ENCODE measurements around the gene LPIN2.
A peak's percentile ranks its signal among the peaks of the same experiment; 100 is the strongest.
"Not testable (repeated sequence)": the region's sequence is repeated elsewhere in the genome, so short reads cannot be mapped to it uniquely, and the experiment has no call there.

LPIN2 gene

GRCh38 chr18:3010086-3010485 is 2.9 kb downstream of the LPIN2 start:
- no peak for DNase-seq (ENCODE audit: low read depth in 2 of 2, low spot score in 1 of 2)

- no peak for DNase-seq (ENCODE audit: low read depth in 2 of 2, low spot score in 1 of 2)
These were observed 4.4 kb downstream of the LPIN2 start for GRCh38 chr18:3008541-3008940.

DNA sequence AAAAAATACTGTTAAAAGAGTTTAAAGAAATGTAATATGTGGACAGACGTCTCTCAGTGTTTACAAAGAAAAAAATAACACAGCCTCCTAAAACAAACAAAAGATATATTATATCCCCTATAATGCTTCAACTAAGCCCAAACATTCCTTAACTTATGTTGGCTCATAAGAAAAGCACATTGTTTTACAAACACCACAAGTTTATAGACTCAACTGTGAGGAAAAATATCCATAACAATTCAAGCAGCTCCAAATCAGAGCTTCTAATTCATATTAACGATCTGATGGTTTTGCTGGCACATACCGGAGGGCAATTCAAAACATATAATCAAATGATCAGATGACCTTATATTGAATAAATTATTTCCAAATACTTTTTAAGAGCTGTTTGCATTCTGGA is 5.5 kb downstream of the LPIN2 start:
- DNase-seq (ENCODE audit: low read depth in 2 of 2, low spot score in 1 of 2): no peak

DNA sequence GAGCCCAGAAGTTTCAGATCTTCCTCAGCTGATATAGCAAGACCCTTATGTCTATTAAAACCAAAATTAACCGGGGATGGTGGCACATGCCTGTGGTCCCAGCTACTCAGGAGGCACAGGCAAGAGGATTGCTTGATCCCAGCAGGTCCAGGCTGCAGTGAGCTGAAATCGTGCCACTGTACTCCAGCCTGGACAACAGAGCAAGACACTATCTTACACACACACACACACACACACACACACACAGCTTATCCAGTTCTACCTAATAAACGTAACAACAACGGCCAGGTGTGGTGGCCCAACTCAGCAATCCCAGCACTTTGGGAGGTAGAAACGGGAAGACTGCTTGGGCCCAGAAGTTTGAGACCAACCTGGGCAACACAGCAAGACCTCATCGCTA is 7.5 kb downstream of the LPIN2 start:
- DNase-seq (ENCODE audit: low read depth in 2 of 2, low spot score in 1 of 2): no peak

GRCh38 chr18:3003766-3004165 is 9.2 kb downstream of the LPIN2 start:
- not testable (repeated sequence) for DNase-seq (ENCODE audit: low read depth in 2 of 2, low spot score in 1 of 2)

DNA sequence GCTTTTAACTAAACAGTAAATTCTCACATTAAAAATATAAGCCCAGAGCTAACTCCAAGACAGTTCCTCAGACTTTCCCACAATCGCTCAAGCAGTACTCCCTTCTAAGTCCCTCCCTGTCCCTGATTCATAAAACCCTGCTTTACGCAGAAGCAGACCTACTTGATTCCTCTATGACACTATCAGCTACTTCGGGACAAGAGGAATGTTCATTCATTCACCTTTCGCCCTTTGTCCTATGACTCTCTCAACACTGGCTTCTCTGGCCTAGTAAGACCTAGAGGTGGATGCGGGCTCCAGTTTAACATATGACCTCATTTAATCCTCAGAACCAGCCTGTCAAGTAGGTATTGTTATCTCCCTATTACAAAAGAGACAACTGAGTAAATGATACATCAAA is 10.2 kb downstream of the LPIN2 start:
- no peak for DNase-seq (ENCODE audit: low read depth in 2 of 2, low spot score in 1 of 2)

DNA sequence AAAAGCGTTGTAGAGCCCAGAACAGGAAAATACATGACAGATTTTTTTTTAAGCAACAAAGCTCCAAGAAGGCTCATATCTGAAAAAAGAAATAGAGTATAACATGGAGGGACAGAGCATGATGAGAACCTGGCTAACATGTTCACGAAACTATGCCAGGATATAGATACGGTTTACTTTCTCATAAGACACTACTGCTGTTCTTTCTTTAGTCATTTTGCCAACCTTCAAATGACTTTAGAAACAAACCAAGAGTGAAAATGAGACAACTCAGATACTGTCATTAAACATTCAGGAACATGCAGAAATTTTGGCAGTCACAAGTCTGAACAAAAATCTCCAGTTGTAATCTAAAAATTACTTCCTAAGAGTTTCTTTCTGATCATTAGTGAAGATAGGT is 14.3 kb downstream of the LPIN2 start:
- DNase-seq (ENCODE audit: low read depth in 2 of 2, low spot score in 1 of 2): no peak

- DNase-seq (ENCODE audit: low read depth in 2 of 2, low spot score in 1 of 2): no peak
These were observed 14.9 kb downstream of the LPIN2 start for GRCh38 chr18:2997846-2998564.

DNA sequence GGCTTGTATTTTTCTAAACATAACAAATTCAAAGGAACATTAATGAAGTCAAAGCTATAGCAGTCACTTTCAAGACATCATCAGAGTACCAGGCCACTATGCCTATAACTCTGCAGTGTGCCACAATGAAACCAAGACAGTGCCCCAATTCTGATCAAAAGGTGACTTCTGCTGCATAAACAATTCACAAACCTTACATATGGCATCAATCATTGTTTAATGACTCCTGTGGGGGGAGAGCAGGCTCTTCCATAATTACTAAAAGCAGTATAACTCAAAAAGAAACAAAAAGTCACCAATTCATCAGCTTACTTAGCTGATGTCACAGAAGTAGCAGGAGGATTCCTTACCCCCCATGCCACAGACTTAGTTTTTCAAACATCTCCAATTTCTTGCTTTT is 15.5 kb downstream of the LPIN2 start:
- no peak for DNase-seq (ENCODE audit: low read depth in 2 of 2, low spot score in 1 of 2)

- peak; percentile 45 to 60 for DNase-seq (ENCODE audit: low read depth in 2 of 2, low spot score in 1 of 2)
These were observed 18.1 kb downstream of the LPIN2 start for GRCh38 chr18:2994603-2995432.

DNA sequence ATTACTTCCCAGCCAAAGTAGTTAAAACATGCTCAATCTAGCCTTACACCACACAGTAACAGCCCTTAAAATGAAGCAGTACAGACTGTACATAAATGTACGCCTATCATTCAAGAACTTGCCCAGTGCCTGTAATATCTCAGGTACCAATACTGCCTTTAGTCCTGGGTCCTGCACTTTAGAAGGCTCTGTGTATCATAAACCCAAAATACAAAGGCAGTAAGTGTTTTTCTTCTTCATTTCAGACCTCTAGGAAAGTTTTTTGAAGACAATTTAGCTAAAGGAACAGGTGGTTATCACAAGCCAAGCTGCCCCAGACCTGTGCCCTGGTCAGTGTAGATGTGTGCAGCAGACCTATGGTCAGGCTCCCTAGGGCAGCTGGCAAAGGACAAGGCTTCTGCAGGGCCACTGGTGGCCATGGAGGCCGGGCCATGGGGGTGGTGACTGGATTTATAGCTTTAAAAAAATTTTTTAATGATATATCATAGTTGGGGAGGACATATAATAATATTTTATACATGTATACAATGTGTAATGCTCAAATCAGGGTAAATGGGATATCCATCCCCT is 18.8 kb downstream of the LPIN2 start:
- DNase-seq (ENCODE audit: low read depth in 2 of 2, low spot score in 1 of 2): no peak

- no peak for DNase-seq (ENCODE audit: low read depth in 2 of 2, low spot score in 1 of 2)
These were observed 19.7 kb downstream of the LPIN2 start for GRCh38 chr18:2992995-2993877.

- no peak for DNase-seq (ENCODE audit: low read depth in 2 of 2, low spot score in 1 of 2)
These were observed 21.8 kb downstream of the LPIN2 start for GRCh38 chr18:2990956-2991640.

DNA sequence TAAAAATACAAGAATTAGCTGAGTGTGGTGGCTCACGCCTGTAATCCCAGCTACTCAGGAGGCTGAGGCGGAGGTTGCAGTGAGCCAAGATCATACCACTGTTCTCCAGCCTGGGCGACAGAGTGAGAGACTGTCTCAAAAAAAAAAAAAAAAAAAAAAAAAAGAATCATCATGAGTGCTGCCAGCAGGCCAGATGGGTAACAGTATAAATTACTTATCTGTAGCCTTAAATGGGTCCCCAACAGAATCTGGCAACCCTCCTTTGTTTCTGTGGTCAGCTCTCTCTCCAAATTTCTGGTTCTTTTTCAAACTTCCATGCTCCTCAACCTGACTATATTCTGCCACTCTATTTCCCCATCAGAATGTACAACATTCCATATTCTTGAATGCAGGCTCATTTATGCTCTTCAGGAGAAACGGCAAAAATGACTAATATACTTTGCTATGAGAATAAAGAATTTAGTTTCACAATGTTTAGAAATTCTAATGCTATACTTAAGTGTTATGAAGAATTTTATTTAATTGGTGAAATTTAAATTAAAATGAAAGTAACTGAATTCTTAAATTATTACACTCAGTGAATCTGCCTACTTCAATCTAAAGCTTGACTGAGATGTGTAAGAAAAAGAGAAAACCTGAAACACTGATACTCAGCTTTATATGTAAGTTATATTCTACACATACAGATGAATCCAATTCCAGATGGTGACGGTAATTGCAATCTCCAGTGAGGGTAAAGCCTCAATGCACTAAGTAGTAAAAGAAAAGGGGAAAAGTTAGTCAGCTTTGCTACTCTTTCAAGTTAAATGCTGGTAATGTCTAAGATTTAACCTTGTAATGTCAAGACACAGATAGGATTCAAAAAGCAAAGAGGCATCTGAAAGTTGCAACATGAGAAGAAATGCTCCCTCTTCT is 24.8 kb downstream of the LPIN2 start:
- DNase-seq (ENCODE audit: low read depth in 2 of 2, low spot score in 1 of 2): no peak

DNA sequence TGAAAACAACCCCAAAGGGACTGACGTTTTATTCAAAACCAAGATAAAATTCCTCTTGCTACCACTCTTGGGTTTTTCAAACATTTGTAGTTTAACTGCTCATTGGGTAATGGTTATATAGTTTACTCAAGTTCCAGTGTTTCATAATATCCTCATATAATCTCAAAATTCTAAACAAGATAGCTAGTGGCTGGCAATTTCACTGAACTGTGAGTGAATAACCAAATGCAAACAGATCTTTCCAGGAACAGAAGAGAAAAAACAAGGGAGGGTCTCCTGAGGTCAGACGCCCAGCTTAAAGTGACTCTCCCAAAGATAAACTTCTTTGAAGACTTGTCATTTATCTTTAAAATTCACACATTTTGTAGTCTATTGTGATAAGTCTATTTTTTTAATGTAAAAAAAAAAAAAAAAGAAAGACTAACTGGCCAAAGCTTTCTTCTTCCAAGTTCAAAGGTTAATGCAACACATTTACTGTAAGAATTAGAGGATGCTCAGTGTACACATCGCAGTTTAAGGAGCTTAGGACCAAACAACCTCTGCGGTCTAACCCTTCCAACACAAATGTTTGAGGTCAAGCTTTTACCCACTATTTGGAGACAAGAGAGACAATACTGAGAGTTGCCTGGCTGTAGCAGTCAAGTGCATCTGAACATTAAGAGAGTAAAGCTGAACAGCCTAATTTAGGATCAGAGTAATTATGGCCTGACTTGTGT is 26.6 kb downstream of the LPIN2 start:
- no peak for DNase-seq (ENCODE audit: low read depth in 2 of 2, low spot score in 1 of 2)

DNA sequence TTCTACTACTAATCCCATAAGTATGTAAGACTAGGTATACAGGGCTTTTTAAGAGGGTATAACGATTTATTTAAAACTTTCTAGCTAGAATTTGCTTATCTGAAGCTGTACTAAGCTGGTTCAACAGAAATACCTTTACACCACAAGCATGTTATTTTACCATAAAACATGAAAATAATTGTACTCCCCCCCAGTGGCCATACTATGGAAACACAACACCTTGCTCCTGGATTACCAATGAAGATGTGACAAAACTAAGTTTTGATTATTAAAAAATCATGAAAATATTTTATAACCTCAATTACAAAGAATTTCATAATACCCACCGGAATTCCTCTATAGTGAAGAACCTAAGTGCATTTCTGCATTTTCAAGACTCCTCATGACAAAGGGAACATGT is 27.3 kb downstream of the LPIN2 start:
- no peak for DNase-seq (ENCODE audit: low read depth in 2 of 2, low spot score in 1 of 2)

DNA sequence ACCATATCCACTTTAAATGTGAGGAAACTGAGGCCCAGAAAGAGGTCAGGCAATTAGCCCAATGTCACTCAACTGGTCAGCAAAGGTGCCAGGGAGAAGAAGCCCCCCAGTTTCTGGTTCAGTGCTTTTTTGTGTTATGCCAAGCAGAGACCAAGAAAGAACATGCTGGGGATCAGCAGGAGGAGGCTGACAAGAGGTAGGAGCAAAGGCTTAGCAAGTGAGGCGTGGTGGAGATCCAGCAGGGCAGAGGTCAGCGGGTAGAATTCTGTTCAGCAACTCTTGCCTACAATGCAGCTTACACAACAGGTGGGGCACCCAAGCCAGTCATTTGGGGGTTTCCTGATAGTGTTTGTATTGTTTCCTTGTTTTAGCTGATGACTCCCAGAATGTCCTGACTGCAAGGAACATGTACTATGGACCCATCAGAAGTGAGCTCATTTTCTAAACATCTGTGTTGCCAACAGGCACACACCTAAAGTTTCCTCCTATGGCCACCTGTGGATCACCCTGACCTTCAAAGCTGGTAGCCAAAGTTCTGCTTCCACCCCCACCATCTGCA is 28.2 kb downstream of the LPIN2 start:
- no peak for DNase-seq (ENCODE audit: low read depth in 2 of 2, low spot score in 1 of 2)

- DNase-seq (ENCODE audit: low read depth in 2 of 2, low spot score in 1 of 2): no peak
These were observed 28.9 kb downstream of the LPIN2 start for GRCh38 chr18:2984091-2984490.

GRCh38 chr18:2983296-2983695 is 29.6 kb downstream of the LPIN2 start:
- no peak for DNase-seq (ENCODE audit: low read depth in 2 of 2, low spot score in 1 of 2)

Measured in stimulated activated CD8-positive, alpha-beta memory T cell treated with anti-CD3 and anti-CD28 coated beads, Interleukin-4, amount 100 ng/mL, for 4 hours (primary cell).